Stimulated activated CD4-positive, alpha-beta T cell treated with anti-CD3 and anti-CD28 coated beads, Interleukin-2, amount 100 ng/mL, for 24 hours (primary cell): ENCODE data around the gene MYO5B.
"Not testable (repeated sequence)": the region's sequence is repeated elsewhere in the genome, so short reads cannot be mapped to it uniquely, and the experiment has no call there.

Experiments used
- DNase-seq, 2 donors: peaks; one replicate each; pipeline ENCODE4 v3.0.0-alpha.2; 2020

The MYO5B gene

GRCh38 chr18:49814147-49814499 lies 380.8 kb downstream of the MYO5B start:
- DNase-seq = peak; percentile 58 to 60

- DNase-seq = peak; percentile 83 to 85
Measured at GRCh38 chr18:49813319-49814146, 381.4 kb downstream of the MYO5B start, which contains the start of gene ACAA2. TSS of gene ACAA2 (minus strand) at chr18:49813533. CDS start at chr18:49813484, 49 bp downstream.

GRCh38 chr18:49813069-49813318 lies 382.0 kb downstream of the MYO5B start:
- no peak for DNase-seq

GRCh38 chr18:49812286-49813068 lies 382.5 kb downstream of the MYO5B start:
- DNase-seq = no peak

GRCh38 chr18:49811151-49811938 lies 383.6 kb downstream of the MYO5B start:
- no peak for DNase-seq

GRCh38 chr18:49808553-49809191 lies 386.3 kb downstream of the MYO5B start:
- not testable (repeated sequence) for DNase-seq

GRCh38 chr18:49804096-49804495 lies 390.9 kb downstream of the MYO5B start:
- no peak for DNase-seq

- no peak for DNase-seq
Measured at GRCh38 chr18:49802623-49803022, 392.3 kb downstream of the MYO5B start.

- not testable (repeated sequence) for DNase-seq
Measured at GRCh38 chr18:49800491-49800890, 394.5 kb downstream of the MYO5B start.

GRCh38 chr18:49799806-49800205 lies 395.1 kb downstream of the MYO5B start:
- DNase-seq = not testable (repeated sequence)

- no peak for DNase-seq
Measured at GRCh38 chr18:49798001-49798400, 396.9 kb downstream of the MYO5B start.

- DNase-seq = no peak
Measured at GRCh38 chr18:49795612-49796552, 399.1 kb downstream of the MYO5B start.

- DNase-seq = no peak
Measured at GRCh38 chr18:49794743-49795142, 400.2 kb downstream of the MYO5B start.

GRCh38 chr18:49789560-49790134 lies 405.3 kb downstream of the MYO5B start:
- not testable (repeated sequence) for DNase-seq

GRCh38 chr18:49788327-49788898 lies 406.5 kb downstream of the MYO5B start:
- DNase-seq = no peak

GRCh38 chr18:49786019-49786720 lies 408.8 kb downstream of the MYO5B start:
- DNase-seq = no peak

- DNase-seq = no peak
Measured at GRCh38 chr18:49784427-49785185, 410.3 kb downstream of the MYO5B start.

- DNase-seq = not testable (repeated sequence)
Measured at GRCh38 chr18:49783631-49784030, 411.3 kb downstream of the MYO5B start.

GRCh38 chr18:49778826-49779465 lies 416.0 kb downstream of the MYO5B start:
- DNase-seq = no peak
